ENCODE results near the gene KCNK1. TPM values are rescaled to one million over a fixed set of nuclear protein-coding genes. Genes with fewer than 3 reads are reported as not detected.
A peak's percentile ranks its signal among the peaks of the same experiment; 100 is the strongest.

The KCNK1 gene
- total RNA-seq, 1 donor from 2014 or later = 9.7 TPM

GRCh38 chr1:233629305-233629935, 15.5 kb downstream of the KCNK1 start:
- intact Hi-C loops (cut with DNase I) = no loop called here
- no peaks in the 10 kb centered on the region for H3K36me3 ChIP-seq
- ATAC-seq (no peak), DNase-seq (no peak)
- H3K4me3 ChIP-seq = no peak overlapping the region
- no peaks in the 10 kb centered on the region for H3K27me3 ChIP-seq (ENCODE audit: low read depth)
- H3K4me1 ChIP-seq = no peaks in the 10 kb centered on the region
- H3K9me3 ChIP-seq = no peaks in the 10 kb centered on the region
- H3K27ac ChIP-seq = no peak overlapping the region
- no peak for TF ChIP-seq CTCF (IDR thresholded peaks at IDR 0.05)

- H3K4me3 ChIP-seq = no peak overlapping the region
- H3K4me1 ChIP-seq = no peaks in the 10 kb centered on the region
- ATAC-seq = no peak
- H3K27me3 ChIP-seq (ENCODE audit: low read depth) = no peaks in the 10 kb centered on the region
- no peak for TF ChIP-seq CTCF (IDR thresholded peaks at IDR 0.05)
- no peak overlapping the region for H3K27ac ChIP-seq
- no peaks in the 10 kb centered on the region for H3K9me3 ChIP-seq
- DNase-seq = no peak
- intact Hi-C loops (cut with DNase I) = no loop called here
- H3K36me3 ChIP-seq = no peaks in the 10 kb centered on the region
These were observed 18.0 kb downstream of the KCNK1 start for GRCh38 chr1:233631810-233632405.

GRCh38 chr1:233632436-233632835, 18.5 kb downstream of the KCNK1 start:
- H3K36me3 ChIP-seq = no peaks in the 10 kb centered on the region
- no peak for TF ChIP-seq CTCF (IDR thresholded peaks at IDR 0.05)
- intact Hi-C loops (cut with DNase I) = no loop called here
- H3K27me3 ChIP-seq (ENCODE audit: low read depth) = no peaks in the 10 kb centered on the region
- no peak overlapping the region for H3K27ac ChIP-seq
- DNase-seq (no peak), ATAC-seq (no peak)
- H3K4me3 ChIP-seq = no peak overlapping the region
- H3K4me1 ChIP-seq = no peaks in the 10 kb centered on the region
- no peaks in the 10 kb centered on the region for H3K9me3 ChIP-seq

GRCh38 chr1:233635765-233636502, 22.0 kb downstream of the KCNK1 start:
- H3K27ac ChIP-seq = no peak overlapping the region
- no peak overlapping the region for H3K4me3 ChIP-seq
- no peak for DNase-seq
- ATAC-seq = peak in 1 of 2 donors; percentile 70
- intact Hi-C loops (cut with DNase I) = no loop called here
- H3K36me3 ChIP-seq = no peaks in the 10 kb centered on the region
- no peaks in the 10 kb centered on the region for H3K27me3 ChIP-seq (ENCODE audit: low read depth)
- no peak for TF ChIP-seq CTCF (IDR thresholded peaks at IDR 0.05)
- no peaks in the 10 kb centered on the region for H3K4me1 ChIP-seq
- no peaks in the 10 kb centered on the region for H3K9me3 ChIP-seq

GRCh38 chr1:233636503-233636877, 22.6 kb downstream of the KCNK1 start:
- Histone ChIP-seq H3K27me3 (ENCODE audit: low read depth) (no peaks in the 10 kb centered on the region), H3K27ac (no peak overlapping the region), H3K4me1 (no peaks in the 10 kb centered on the region), H3K4me3 (no peak overlapping the region), H3K9me3 (no peaks in the 10 kb centered on the region), H3K36me3 (no peaks in the 10 kb centered on the region)
- no peak for ATAC-seq
- TF ChIP-seq CTCF (IDR thresholded peaks at IDR 0.05) = no peak
- intact Hi-C loops (cut with DNase I) = no loop called here
- DNase-seq = no peak

All from lower lobe of right lung (tissue), 2 donors.